Measurements from ENCODE around the gene IL17RB. TPM values are rescaled to one million over a fixed set of nuclear protein-coding genes. Genes with fewer than 3 reads are reported as not detected.

Gene IL17RB
- total and polyA plus RNA-seq, 2 of the 8 experiments (the other 6 are each of a cell fraction or from before 2014, with no cell fraction given): 7.0 to 24.6 TPM

GRCh38 chr3:53817211-53817610 lies 29.2 kb upstream of the IL17RB start:
- H3K79me2 ChIP-seq (ENCODE audit: control insufficient read depth in 1 of 2, insufficient read depth in 2 of 2, low read length in 2 of 2): no peaks in the 10 kb centered on the region
- H2AK5ac ChIP-seq (ENCODE audit: low read depth, low read length): no peak overlapping the region
- H2BK5ac ChIP-seq (ENCODE audit: low read depth, low read length): no peak overlapping the region
- H2BK15ac ChIP-seq (ENCODE audit: low read length): no peak overlapping the region
- ChIA-PET POLR2A (ENCODE audit: partially characterized antibody) (no interaction called here), CTCF (ENCODE audit: partially characterized antibody) (interaction anchor here (0.9 to 1.2 kb wide), 4 partner anchors 17 to 107 kb away, joined by 3 to 4 read pairs (median 3); no protein-coding TSS in a partner anchor)
- 96% methylated on average over 6 of the region's 6 CpGs; no CpG with 5 or more reads in 1 of the 2 experiments for WGBS, 2 experiments (ENCODE audit: extremely low coverage in 1 of 2, insufficient coverage in 1 of 2, insufficient read length in 1 of 2, insufficient replicate concordance in 2 of 2, low coverage in 1 of 2, low lambda C conversion rate in 2 of 2, missing lambda C conversion rate in 1 of 2)
- H3K4me3 ChIP-seq (ENCODE audit: extremely low read depth in 1 of 4, insufficient read depth in 2 of 4, low read depth in 3 of 4, low read length in 4 of 4): no peak overlapping the region
- no peak overlapping the region for H3K23ac ChIP-seq (ENCODE audit: insufficient read length)
- peaks cover 0 to 5% of the 10 kb centered on the region in 2 experiments for H4K20me1 ChIP-seq (replicated peaks in 1 of 2; ENCODE audit: control insufficient read depth in 1 of 2, insufficient read depth in 2 of 2, low read length in 2 of 2)
- FAIRE-seq (no peak), DNase-seq (ENCODE audit: low read depth in 1 of 2, low spot score in 2 of 2) (no peak)
- no peak overlapping the region for H2BK120ac ChIP-seq (replicated peaks; ENCODE audit: low read depth, low read length)
- no peak overlapping the region for H2AFZ ChIP-seq (ENCODE audit: low read length)
- H4K91ac ChIP-seq (replicated peaks; ENCODE audit: insufficient read length, low read length): no peak overlapping the region
- H4K5ac ChIP-seq (ENCODE audit: insufficient read length, low read depth, low read length): no peak overlapping the region
- no peak overlapping the region for H2BK20ac ChIP-seq (ENCODE audit: low read length)
- no peak overlapping the region for H3K4ac ChIP-seq (replicated peaks; ENCODE audit: insufficient read length, low read depth, low read length)
- no peaks in the 10 kb centered on the region for H3K27me3 ChIP-seq (replicated peaks in 1 of 4; ENCODE audit: control insufficient read depth in 3 of 4, extremely low read depth in 1 of 4, insufficient read depth in 3 of 4, low read length in 3 of 4)
- no peak overlapping the region for H3K56ac ChIP-seq (replicated peaks; ENCODE audit: insufficient read length, low read depth, low read length)
- no peak overlapping the region for H3K9ac ChIP-seq (replicated peaks in 1 of 4; ENCODE audit: extremely low read depth in 1 of 4, low read depth in 3 of 4, low read length in 3 of 4)
- H3K36me3 ChIP-seq (ENCODE audit: control insufficient read depth in 2 of 4, insufficient read depth in 4 of 4, low read length in 3 of 4): peaks cover 6 to 15% (median 14%) of the 10 kb centered on the region in 4 experiments; a peak in 6 of 8 replicates
- H3K23me2 ChIP-seq (ENCODE audit: low read depth, low read length): no peaks in the 10 kb centered on the region
- H3K9me3 ChIP-seq (ENCODE audit: insufficient read depth in 2 of 2, low read depth in 1 of 2, low read length in 1 of 2): no peaks in the 10 kb centered on the region
- no peak overlapping the region for H4K8ac ChIP-seq (ENCODE audit: extremely low read depth, insufficient read depth, low read length)
- no peak overlapping the region for H3K14ac ChIP-seq (ENCODE audit: insufficient read length)
- no peak overlapping the region for H3K27ac ChIP-seq (ENCODE audit: low read depth, low read length)
- no peak overlapping the region for H3K4me2 ChIP-seq (ENCODE audit: insufficient read depth in 1 of 2, low read depth in 2 of 2, low read length in 2 of 2)
- no peaks in the 10 kb centered on the region for H3K79me1 ChIP-seq (ENCODE audit: low read depth, low read length)
- H2BK12ac ChIP-seq (ENCODE audit: low read depth, low read length): no peak overlapping the region
- H3K4me1 ChIP-seq (replicated peaks in 1 of 4; ENCODE audit: control insufficient read depth in 3 of 4, insufficient read depth in 4 of 4, low read length in 3 of 4): no peaks in the 10 kb centered on the region; a peak in 1 of 7 replicates
- no peak overlapping the region for H3K18ac ChIP-seq (ENCODE audit: extremely low read depth, low read length)
- TF ChIP-seq POLR2AphosphoS5 (IDR thresholded peaks at IDR 0.05; ENCODE audit: low read depth, low read length): no peak
- TF ChIP-seq CTBP2 (IDR thresholded peaks at IDR 0.05; ENCODE audit: borderline replicate concordance, insufficient read depth, insufficient read length, low read length): no peak
- TF ChIP-seq SUZ12 (IDR thresholded peaks at IDR 0.05; ENCODE audit: low read length): no peak
- no peak for TF ChIP-seq SIN3A (conservative IDR thresholded peaks at IDR 0.05 in 1 of 2, IDR thresholded peaks at IDR 0.05 in 1 of 2; ENCODE audit: low read depth in 1 of 2, low read length in 2 of 2)
- no peak for TF ChIP-seq JUN (IDR thresholded peaks at IDR 0.05; ENCODE audit: low read depth, low read length)
- TF ChIP-seq CHD1 (IDR thresholded peaks at IDR 0.05; ENCODE audit: low read depth, low read length): no peak
- no peak for TF ChIP-seq USF2 (IDR thresholded peaks at IDR 0.05; ENCODE audit: low read length)
- no peak for TF ChIP-seq BACH1 (IDR thresholded peaks at IDR 0.05; ENCODE audit: low read length)
- TF ChIP-seq KDM5A (IDR thresholded peaks at IDR 0.05; ENCODE audit: low read length): no peak
- no peak for TF ChIP-seq POLR2A (IDR thresholded peaks at IDR 0.05; ENCODE audit: control extremely low read depth in 1 of 2, low read depth in 2 of 2, low read length in 2 of 2)
- TF ChIP-seq SIRT6 (IDR thresholded peaks at IDR 0.05; ENCODE audit: low read length): no peak
- no peak for TF ChIP-seq NRF1 (IDR thresholded peaks at IDR 0.05; ENCODE audit: low read depth, low read length)
- no peak for TF ChIP-seq RBBP5 (IDR thresholded peaks at IDR 0.05; ENCODE audit: borderline replicate concordance, low read depth, low read length)
- no peak for TF ChIP-seq SP1 (IDR thresholded peaks at IDR 0.05; ENCODE audit: low read depth, low read length)
- no peak for TF ChIP-seq JUND (IDR thresholded peaks at IDR 0.05; ENCODE audit: low read length)
